ENCODE results near the gene ECI1.

Gene ECI1, protein sequence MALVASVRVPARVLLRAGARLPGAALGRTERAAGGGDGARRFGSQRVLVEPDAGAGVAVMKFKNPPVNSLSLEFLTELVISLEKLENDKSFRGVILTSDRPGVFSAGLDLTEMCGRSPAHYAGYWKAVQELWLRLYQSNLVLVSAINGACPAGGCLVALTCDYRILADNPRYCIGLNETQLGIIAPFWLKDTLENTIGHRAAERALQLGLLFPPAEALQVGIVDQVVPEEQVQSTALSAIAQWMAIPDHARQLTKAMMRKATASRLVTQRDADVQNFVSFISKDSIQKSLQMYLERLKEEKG

DNA sequence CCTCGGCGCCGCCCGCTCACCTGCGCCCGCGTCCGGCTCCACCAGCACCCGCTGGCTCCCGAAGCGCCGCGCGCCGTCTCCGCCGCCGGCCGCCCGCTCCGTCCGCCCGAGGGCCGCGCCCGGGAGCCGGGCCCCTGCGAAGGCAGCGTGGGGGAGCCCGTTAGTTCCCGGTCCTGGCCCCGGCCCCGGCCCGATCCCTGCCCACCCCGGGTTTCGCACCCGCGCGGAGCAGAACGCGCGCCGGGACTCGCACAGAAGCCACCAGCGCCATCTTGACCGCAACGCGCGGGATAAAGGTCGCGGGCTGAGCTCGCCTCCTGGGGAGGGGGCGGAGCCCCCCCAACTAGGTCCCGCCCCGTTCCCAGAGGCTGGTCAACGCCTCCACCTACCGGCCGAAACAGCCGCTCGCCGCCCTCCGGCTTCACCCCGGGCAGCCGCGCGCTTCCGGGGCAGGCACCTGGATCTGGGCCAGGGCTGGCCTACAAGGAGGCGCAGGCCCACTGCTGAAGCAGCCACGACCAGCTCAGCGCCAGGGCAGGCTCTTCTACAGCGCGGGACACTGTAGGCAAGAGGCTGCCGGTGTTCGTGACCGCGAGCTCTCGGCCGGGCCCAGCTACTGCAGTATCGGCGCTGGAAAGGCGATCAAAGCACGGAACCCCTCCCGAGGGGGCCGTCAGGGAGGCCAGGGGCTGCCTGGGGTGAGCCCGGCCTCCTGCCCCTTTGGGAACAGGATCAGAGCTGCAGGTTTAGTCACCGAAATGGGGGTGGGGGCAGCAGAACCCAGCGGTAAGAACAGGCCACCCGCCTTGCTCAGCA lies at the start of gene ECI1:
ECI1 (minus strand) TSS at position 292 of the 816 bp plus-strand sequence; CDS start at position 271, 21 bp downstream.
- DNase-seq (ENCODE audit: extremely low read depth in 1 of 2, low read depth in 1 of 2), result peak; percentile 35 to 58

DNA sequence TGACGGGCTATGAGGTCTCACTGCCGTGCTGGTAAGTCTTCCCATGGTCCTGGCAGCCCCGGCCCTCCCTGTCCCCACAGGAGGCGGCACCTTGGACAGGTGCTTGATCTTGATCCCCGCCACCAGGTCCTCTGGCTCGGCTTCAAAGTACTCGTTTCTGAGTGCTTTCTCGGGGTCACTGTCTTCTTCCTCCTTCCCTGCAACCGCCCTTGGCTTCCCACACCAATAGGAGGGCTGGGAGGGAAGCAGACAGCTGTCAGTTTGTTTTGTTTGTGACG lies 48.5 kb upstream of the ECI1 start:
- no peak for DNase-seq (ENCODE audit: extremely low read depth in 1 of 2, low read depth in 1 of 2)

DNA sequence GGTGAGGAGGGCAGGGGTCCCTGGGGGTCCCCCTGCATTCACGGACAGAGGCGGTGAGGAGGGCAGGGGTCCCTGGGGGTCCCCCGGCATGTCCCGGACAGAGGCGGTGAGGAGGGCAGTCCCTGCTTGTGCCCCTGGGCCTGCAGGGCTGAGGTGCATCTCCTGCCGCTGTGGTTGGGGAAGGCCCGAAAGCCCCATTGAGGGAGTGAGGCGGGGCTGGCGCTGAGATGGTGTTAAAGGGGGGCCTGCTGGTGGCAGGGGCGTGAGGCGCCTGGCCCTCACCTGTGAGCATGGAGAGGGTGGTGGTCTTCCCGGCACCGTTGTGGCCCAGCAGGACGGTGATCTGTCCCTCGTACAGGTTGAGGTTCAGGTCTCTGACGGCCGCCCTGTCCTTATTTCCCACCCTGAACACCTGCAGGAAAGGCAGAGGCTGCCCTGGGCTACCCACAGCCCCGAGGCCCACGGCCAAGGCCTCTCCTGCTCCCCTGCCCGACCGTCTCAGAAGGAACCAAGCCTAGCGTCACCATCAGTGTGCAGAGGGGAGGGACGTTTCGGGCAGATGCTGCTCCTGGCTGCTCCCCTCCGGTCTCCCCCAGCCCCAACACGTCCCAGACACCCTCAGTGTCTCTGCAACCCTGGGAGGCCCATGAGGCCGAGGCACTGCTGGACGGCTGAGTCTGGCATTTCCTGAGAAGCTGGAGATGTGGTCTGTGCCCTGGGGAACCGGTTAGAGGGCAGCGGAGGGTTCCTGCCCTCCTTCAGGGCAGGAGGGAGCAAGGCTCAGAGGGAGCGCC lies 47.9 kb upstream of the ECI1 start:
- DNase-seq (ENCODE audit: extremely low read depth in 1 of 2, low read depth in 1 of 2), result no peak

DNA sequence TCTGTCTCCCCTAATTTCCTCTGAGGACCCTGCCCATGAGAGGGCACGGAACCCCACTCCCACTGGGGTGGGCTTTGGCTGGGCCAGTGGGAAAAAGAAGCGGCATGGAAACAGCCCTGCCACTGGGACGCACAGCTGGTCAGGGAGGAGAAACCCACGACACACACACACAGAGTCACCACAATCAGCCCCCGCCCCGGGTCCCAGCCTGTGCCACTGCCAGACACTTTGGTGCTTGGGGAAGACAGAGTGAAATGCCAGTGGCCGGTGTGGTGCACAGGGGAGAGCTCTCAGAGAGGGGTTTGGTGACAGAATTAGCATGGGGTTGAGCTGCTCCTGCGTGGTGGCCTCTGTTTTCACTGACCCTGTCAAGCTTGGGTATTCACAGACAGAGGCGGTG lies 47.2 kb upstream of the ECI1 start:
- no peak for DNase-seq (ENCODE audit: extremely low read depth in 1 of 2, low read depth in 1 of 2)

DNA sequence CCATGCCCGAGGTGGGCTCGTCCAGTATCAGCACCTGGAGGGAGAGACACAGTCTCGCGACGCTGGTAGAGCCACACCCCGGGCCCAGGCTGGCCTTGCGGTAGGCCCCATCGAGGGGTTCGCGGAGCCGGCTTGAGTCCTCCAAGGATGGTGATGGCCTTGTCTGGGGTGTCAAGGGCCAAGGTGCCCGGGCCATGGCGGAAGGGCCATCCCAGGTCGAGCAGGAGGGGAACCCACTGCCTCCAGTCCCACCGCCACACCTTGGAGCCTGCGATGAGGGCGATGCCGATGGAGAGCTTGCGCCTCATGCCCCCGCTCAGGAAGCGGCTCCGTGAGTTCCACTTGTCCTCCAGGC lies 46.1 kb upstream of the ECI1 start:
- no peak for DNase-seq (ENCODE audit: extremely low read depth in 1 of 2, low read depth in 1 of 2)

DNA sequence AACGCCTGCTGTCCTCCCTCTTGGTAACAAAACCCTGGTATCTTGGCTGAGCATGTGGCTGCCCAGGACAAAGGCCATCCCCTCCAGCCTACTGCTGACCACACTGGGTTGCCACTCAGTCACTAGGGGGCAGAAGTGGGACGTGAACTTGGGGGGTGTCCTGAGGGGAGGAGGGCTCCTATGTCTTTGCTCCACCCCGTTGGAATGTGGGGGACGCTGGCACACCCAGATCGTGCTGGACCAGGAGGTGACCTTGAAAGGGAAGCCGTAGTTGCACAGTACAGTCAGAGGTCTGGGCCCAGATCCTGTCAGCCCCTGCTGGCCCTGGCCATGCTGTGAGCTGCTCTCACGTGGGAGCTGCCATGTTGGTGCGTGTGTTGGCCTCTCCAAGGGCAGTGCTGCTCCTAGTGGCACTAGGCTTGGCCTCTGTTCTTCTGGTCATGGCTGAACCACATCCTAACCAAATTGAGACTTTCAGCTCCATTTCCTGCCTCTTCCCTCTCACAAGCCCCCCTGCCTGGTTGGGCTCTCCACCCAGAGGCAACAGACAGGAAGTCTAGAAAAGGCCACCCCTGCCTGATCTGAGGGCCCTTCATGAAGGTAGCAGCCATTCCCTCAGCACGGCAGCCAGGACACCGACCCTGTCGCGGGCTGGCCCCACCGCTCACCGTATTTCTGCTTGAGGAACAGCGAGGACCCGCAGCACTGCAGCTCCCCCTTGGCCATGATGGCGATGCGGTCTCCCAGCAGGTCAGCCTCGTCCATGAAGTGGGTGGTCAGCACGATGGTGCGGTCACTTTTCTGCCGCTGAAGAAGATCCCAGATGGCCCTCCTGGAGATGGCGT lies 45.5 kb upstream of the ECI1 start:
- DNase-seq (ENCODE audit: extremely low read depth in 1 of 2, low read depth in 1 of 2), result no peak

DNA sequence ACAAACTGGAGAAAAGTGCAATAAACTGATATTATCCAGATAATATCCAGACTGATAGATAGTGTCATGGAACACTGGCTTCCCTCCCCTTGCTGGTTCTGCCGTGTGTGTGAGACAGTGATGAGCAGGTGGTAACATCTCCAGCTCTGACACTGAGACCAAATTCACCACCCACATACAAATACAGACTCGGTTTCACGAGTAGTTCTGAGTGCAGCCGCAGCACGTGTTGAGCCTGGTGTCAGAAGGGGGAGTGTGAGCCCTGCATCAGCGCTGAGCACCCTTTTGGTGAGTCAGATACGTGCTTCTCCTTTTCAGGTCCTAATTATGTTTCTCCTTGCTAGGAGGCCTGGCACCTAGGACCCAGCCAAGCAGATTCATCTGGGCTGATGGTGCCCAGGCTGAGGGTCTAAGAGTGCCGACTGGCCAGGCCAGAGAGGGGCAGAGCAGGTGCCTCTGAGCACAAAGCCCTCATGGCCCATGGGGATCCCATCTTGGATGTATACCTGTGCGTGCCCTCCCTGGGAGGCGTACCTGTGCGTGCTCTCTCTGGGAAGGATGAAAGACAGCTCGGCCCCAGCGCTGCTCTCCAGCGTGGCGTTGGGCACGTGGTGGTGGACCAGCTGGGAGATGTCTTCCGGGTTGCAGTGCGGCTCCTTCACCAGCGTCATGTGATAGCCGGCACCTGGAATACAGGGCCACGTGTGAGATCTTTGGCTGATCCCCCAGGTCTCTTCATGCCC lies 43.8 kb upstream of the ECI1 start:
- DNase-seq (ENCODE audit: extremely low read depth in 1 of 2, low read depth in 1 of 2), result no peak

DNA sequence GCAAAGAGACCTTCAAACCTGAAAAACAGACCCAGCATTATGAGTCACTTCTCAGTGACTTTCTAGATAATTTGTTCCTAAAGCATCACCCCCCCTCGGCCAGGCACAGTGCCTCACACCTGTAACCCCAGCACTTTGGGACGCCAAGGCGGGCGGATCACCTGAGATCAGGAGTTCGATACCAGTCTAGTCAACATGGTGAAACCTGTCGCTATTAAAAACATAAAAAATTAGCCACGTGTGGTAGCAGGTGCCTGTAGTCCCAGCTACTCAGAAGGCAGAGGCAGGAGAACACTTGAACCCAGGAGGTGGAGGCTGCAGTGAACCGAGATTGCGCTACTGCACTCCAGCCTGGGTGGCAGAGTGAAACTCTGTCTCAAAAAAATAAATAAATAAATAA lies 40.8 kb upstream of the ECI1 start:
- no peak for DNase-seq (ENCODE audit: extremely low read depth in 1 of 2, low read depth in 1 of 2)

DNA sequence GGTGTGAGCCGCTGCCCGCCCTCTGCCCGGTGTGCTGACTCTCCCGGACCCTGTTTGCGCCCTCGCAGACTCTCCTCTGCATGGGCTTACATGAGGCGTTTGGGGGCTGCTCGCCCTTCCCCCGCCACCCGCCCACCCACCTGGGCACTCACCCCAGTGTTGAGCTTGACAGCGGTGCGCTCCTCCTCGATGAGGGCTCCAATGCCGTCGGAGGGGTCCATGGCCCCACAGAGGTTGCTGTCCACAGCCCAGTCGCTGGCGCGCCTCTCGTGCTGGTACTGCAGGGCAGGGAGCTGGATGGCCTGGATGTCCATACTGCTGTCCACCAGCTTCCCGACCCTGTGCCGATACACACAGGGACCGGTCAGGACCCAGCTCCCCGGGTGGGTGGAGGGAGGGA lies 37.9 kb upstream of the ECI1 start:
- DNase-seq (ENCODE audit: extremely low read depth in 1 of 2, low read depth in 1 of 2), result no peak

DNA sequence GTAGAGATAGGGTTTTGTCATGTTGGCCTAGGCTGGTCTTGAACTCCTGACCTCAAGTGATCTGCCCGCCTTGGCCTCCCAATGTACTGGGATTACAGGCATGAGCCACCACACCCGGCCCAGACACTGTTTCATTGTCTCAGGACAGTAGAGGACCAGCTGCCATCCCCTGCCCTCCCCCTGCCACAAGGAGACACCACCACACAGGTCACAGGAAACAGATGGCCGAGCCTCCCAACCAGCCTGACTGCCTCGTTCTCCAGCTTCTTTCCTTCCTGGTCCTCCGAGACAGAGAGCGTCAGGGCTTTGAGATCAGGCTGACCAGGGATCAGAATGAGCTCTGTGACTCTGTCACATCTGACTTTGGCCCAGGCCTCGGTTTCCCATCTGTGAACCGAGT lies 37.3 kb upstream of the ECI1 start:
- DNase-seq (ENCODE audit: extremely low read depth in 1 of 2, low read depth in 1 of 2), result no peak

DNA sequence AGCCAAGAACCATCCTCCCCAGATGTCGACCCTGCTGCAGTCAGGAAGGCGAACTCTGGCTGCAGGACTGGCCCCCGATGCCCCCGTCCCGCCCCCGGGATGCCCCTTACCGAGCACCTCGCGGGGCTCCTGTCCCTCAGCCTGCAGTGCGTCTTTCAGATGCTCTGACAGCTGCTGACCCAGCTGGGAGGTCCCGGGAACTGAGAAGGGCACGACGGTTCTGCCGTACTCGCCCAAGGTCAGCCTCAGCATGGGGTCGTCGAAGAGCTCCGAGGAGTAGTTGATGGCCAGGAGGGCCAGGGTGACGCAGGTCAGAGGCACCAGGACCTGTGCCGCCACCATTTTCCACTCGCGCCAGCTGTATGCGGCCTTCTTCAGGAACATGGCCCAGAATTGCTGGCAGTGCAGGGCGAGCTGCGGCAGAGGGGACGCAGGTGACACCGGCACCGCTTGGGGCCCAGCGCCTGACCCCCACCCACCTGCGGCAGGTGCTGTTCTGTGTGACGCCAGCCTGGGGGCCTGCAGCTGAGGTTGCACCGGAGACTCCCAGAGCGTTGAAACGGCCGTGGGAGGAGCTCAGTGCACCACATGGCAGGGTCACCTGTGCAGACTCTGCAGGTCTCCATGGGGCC lies 36.6 kb upstream of the ECI1 start:
- DNase-seq (ENCODE audit: extremely low read depth in 1 of 2, low read depth in 1 of 2), result no peak

DNA sequence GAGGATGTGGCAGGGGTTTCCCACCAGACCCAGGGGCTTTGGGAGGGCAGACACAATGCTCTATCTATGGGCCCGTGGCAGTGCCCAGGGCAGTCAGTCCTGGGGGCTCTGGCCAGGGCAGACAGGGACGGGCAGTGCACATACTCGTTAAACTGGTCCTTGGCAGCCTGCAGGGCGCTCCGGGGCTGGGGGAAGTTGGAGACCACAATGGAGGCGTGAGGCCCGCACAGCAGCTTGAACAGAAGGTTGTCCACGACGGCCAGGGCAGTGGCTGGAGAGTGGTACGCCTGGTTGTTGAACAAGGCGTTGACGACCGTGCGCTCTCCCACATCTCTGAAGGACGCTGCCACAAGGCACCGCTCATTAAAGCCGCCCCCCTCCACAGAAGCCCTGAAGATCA lies 35.2 kb upstream of the ECI1 start:
- no peak for DNase-seq (ENCODE audit: extremely low read depth in 1 of 2, low read depth in 1 of 2)

DNA sequence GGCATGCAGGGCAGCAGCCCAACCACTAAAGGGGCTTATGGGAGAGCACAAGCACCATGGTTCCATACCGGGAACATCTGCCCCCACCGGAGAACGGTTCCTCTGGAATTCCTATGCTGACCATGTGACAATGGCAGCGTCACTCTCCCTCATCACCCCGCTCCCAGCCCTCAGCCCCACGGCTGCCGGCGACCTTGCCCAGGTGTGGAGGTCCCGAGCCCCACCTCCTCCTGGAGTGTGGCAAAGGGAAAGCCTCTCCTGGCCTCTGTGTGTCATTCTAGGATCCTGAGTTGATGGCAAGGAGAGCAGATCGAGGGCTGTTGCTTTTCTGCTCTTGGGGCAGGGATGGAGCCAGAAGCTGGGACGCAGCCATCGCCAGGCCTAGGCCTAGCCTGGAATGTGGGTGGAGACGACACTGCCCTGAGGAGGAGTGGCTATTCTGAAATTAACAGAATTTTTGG lies 34.4 kb upstream of the ECI1 start:
- DNase-seq (ENCODE audit: extremely low read depth in 1 of 2, low read depth in 1 of 2), result no peak

DNA sequence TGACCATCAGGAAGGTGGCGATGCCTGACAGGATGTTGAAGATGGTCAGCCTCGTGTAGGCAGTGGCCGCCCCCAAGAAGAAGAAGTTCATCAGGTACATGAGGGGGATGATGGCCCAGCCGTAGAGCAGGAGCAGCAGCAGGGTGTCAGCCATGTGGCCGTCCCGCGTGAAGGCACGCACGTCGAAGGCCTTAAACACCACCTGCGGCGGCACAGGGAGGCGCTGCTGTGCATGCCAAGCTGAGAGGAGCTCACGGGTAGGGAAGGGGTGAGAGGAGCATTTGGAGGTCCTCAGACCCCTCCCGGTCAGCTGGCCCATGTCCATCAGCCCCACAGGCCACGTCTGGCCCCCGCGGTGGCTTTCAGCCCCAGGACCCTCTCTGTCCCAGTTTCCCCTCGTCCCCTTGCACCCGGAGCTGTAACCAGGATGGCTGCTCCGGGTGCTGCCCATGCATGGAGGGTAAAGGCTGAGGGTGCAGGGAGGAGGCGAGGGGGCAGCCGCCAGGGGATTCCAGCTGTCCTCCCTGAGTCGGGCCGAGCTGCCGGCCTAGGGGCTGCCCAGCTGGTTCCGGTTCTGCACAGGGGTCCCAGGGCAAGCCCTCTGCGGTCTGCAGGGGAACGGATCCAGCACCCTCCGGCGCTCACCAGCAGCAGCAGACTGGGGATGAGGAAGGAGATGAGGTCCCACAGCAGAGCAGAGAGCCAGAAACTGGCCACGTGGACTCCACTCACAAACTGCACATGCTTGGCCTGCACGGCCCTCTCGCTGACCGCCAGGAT lies 33.6 kb upstream of the ECI1 start:
- no peak for DNase-seq (ENCODE audit: extremely low read depth in 1 of 2, low read depth in 1 of 2)

DNA sequence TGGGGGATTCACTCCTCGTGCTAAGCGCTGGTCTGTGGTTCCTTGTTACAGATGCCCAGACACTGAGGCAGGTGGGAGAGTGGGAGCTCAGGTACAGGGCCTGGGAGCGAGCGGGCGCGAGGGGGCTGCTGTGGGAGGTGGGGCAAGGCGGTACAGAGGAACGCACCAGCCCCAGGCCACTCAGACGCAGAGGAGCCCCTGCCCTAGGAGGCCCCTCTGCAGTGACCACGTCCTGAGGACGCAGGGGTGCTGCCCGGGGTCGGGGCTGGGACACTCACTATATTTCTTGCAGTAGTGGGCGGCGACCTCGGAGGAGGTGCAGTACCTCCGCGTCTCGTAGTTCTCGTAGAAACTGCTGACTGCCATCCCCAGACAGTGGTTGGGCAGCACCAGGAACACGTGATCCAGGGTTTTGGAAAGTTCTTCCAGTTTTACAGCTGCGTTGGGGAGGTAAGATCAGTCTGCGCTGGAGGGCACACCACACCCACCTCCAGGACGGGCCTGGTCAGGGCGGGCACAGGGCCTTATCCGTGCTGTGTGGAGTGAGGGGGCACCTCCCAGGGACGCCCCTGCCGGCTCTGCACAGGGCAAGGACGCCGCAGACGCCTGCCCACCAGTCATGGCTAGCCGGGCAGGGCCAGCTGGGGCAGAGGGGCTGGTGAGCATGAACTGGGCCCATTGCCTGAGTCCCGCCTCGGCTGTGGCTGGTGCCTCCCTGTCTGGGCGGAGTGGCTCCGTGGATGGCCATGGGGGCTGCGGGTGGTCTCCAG lies 32.8 kb upstream of the ECI1 start:
- DNase-seq (ENCODE audit: extremely low read depth in 1 of 2, low read depth in 1 of 2), result no peak

DNA sequence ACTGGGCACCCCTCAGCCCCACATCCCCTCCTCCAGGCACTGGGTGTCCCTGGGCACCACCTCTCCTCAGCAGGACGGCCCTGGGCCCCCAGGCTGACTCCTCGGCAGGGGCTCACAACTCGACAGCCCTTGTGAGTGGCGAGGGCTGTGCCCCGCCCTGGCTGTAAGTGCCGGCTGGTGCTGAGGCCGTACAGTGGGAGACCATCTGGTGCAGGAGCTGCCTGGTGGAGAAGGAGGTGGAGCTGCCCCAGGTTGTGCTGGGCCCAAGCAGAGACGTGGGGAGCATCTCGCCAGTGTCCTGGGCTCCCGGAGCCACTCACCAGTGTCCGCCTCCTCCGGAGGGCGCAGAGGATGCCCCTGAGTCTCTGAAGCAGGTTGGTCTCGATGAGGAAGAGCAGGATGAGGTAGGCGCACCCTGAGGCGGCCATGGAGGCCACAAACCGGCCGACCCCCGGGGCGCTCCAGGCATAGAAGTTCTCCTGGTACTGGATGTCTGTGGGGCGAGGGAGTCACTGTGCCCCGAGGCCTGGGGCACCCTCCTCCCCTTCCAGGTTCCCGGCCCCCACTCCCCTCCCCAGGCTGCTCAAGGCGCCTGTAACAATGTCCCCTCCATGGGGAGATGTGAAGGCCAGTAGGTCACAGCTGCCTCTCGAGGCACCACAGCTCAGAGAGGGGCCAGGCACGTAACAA lies 31.6 kb upstream of the ECI1 start:
- DNase-seq (ENCODE audit: extremely low read depth in 1 of 2, low read depth in 1 of 2), result no peak

DNA sequence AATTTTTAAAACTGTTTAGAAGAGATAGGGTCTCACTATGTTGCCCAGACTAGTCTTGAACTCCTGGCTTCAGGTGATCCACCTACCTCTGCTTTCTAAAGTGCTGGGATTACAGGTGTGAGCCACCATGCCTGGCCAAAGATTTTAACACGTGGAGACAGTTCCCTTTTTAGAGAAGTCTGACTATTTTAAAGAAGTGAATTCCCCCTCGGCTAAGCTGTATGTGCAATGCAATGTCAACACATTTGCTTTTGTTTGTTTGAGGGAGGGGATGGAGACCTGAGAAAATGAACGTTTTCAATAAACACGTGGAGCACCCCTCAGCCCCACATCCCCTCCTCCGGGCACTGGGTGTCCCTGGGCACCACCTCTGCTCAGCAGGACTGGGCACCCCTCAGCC lies 30.9 kb upstream of the ECI1 start:
- no peak for DNase-seq (ENCODE audit: extremely low read depth in 1 of 2, low read depth in 1 of 2)
